ENCODE results near the gene ERBB4.

DNA sequence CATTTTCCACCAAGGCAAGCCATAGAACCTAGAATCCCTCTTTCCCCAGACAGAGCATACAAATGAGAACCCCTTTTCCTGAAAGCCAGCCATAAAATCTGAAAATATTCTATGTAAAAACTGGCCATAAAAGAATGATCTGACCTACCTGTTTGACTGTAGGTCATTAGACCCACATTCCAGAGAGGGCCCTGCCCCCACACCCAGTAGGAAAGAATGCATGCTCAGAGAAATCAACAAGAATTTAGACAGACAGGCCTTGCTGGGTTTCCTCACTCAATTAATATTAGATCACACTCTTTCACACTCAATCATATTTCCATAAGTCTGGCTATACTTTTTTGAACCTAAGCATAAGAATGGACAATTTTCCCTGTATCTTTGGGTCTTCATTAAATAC is 929.5 kb downstream of the ERBB4 start:
- no peak for TF ChIP-seq POLR2A (IDR thresholded peaks at IDR 0.05)
- TF ChIP-seq, protein P1, sequence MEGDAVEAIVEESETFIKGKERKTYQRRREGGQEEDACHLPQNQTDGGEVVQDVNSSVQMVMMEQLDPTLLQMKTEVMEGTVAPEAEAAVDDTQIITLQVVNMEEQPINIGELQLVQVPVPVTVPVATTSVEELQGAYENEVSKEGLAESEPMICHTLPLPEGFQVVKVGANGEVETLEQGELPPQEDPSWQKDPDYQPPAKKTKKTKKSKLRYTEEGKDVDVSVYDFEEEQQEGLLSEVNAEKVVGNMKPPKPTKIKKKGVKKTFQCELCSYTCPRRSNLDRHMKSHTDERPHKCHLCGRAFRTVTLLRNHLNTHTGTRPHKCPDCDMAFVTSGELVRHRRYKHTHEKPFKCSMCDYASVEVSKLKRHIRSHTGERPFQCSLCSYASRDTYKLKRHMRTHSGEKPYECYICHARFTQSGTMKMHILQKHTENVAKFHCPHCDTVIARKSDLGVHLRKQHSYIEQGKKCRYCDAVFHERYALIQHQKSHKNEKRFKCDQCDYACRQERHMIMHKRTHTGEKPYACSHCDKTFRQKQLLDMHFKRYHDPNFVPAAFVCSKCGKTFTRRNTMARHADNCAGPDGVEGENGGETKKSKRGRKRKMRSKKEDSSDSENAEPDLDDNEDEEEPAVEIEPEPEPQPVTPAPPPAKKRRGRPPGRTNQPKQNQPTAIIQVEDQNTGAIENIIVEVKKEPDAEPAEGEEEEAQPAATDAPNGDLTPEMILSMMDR (IDR thresholded peaks at IDR 0.05), result no peak

Data from transverse colon (tissue), 3 donors.